Mucosa of gallbladder (tissue), 1 donor: Measurements from ENCODE around the gene IQUB. TPM values are rescaled to one million over a fixed set of nuclear protein-coding genes. Genes with fewer than 3 reads are reported as not detected.
"Not testable (repeated sequence)": the region's sequence is repeated elsewhere in the genome, so short reads cannot be mapped to it uniquely, and the experiment has no call there.

Experiments
- DNase-seq: peaks from one replicate; pipeline ENCODE4 v3.0.0-alpha.2; 2020; ENCODE audit warnings: low spot score
- total RNA-seq: library from RNA; stranded (reverse); gene quantifications from one replicate; pipeline ENCODE4 v1.2.1, GENCODE V29; 2021
- donor health status: DM: no; HTN: no; CAD: no.

Gene IQUB
- total RNA-seq, 1 donor from 2014 or later: 2.9 TPM

DNA sequence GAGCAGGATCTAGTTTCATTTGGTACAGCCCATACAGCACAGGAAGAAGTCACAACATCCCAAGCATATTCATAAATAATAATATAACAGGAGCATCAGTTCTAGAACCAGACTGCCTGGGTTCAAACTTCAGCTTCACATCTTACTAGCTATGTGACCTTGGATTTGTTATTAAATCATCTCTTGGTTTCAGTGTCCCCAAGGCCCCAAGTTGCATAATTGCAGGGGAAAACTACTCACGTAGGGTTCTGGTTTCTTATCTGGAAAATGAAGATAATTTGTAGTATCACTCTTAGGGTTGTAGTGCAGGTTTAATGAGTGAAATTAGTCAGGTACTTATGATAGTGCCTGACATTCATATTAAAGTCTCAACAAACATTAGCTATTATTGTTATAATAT is 5.5 kb upstream of the IQUB start:
- DNase-seq: no peak

DNA sequence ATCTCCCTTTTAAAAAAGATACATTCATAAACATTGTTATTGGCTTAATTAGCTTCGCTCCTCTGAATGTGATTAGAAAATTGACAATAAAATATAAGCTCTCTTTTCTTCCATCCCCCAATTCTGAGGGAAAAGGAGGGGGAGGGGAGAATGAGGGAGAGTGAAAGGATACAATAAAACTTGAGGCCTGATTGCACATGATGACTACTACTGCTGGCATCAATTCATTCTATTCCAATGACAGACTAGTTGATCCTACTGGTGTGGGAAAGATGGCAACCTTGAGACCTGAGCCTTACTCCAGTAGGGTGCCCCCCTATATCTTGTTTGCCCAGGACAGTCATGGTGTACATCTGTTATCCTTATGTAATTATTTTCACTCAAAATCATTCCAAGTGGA is 4.5 kb upstream of the IQUB start:
- DNase-seq: no peak

DNA sequence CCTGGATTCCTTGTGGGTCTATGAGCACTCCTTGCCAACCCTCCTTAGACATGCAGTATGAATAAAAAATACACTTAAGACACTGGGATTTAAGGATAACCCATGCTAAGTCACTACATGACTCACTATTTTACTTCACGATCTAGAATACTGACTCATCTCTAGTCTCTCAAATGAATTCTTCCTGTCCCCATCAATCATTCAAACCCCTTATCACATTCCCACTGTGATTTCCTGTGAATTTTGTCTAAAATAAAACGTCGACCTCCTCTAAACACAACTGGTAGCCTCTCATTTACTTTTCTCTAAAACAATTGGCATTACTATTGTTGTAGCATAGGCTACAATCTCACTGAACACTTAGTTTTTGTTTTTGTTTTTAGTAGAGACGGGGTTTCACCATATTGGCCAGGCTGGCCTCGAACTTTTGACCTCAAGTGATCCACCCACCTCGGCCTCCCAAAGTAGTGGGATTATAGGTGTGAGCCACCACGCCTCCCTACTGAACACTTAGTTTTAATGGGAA is 3.9 kb upstream of the IQUB start:
- no peak for DNase-seq

DNA sequence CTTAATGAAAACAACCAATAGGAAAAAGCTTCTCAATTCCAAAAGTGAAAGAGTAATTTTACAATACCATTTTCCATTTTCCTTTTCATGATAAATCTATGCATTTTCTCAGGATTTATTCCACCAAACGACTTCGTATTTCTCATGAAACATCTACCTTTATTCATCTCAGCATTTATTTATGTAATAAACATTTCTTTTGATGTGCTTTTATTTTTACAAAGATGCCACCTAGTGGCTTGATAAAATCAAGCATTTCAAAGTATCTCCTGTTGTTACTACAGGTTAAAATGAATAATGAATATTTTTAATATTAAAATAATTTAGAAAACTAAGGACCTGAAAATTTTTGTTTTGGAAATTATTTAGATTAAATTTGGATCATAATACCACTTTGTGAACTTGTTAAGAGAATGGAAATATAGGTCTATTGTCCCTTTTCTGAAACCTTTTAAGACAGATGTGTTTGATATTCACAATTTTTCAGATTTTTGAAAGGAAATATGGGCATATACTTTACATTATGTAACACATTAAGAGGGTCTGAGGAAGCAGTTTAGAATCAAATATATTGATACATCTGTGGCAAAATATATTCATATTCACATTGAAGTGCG is 2.7 kb upstream of the IQUB start:
- no peak for DNase-seq

DNA sequence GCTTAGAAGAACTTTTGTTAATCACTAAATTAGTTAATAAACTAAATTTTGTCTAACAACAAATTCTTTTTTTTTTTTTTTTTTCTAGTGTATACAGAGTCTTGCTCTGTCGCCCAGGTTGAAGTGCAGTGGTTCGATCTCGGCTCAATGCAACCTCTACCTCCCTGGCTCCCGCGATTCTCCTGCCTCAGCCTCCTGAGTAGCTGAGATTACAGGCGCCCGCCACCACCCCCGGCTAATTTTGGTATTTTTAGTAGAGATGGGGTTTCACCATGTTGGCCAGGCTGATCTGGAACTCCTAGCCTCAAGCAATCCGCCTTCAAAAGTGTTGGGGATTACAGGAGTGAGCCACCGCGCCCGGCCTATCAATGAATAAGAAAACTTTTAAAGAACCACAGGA is 1.1 kb upstream of the IQUB start:
- DNase-seq: no peak

DNA sequence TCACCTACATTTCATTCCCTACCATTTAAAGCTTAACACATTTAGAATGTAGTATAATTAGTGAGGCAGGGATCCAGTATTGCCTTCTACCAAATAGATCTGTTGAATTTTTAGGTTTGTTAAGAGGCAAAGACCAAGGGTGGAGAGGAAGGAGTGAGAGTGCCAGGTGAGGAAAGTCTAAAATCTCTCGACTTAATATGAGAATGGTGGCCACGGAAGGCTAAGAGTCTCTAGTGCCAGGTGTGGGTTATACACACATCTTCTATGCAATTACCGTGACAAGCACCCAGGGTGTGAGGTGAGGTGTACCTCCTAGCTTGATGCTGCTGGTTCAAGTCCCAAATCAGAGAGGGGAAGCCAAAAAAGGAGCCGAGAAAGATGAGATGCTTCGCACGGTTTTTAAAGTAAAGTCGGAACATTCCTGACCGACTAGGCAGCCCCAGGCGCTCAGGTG is 439 bp downstream of the IQUB start:
- no peak for DNase-seq

DNA sequence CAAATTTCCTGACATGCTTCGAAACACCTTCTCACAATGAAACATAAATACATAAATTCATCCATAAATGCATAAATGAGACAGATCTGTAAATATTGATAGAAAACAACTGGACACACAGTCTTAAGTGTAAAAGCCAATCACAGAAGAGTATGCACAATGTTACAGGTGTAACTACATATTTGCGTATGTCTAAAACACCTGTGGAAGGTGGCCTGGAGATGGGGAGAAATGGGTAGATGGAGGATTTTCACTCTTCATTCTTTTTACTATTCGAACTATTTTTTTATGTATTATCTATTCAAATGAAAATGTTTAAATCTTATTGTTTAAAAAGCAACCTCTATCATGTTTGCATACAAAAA is 860 bp downstream of the IQUB start:
- DNase-seq: no peak

DNA sequence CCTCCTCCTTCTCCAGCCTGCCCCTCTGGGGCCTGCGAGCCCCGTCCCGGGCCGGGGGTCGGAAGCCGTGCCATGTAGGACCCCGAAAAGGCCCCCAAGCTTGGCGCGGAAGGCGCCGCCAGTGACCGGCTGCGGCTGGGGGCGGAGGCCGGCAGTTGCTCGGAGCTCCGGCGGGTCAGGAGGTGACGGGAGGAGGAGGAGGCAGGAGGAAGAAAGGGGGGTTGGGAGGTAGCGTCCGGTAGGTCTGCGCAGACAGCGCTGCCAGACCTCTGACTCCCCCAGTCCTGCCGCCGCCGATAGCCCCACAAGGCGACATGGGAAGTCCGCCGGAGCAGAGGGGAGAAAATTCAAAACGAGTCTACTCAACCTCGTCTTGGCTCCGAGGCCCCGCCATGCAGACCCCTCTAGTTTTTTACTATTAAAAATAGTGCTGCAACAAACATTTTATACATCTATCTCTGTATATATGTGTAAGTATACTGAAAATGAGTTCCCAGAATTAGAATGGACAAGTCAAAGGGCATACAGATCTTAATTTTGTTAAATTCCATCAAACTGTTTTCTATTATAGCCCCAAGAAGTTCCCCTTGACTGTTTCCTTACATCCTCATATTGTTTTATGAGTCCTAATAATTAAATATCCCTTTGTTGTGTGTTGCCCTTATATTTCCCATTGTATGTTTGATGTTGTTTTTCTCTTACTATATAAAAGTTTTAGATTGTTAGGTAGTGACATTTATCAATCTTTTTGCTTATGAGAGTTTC is 1.4 kb downstream of the IQUB start:
- DNase-seq: peak; percentile 58

DNA sequence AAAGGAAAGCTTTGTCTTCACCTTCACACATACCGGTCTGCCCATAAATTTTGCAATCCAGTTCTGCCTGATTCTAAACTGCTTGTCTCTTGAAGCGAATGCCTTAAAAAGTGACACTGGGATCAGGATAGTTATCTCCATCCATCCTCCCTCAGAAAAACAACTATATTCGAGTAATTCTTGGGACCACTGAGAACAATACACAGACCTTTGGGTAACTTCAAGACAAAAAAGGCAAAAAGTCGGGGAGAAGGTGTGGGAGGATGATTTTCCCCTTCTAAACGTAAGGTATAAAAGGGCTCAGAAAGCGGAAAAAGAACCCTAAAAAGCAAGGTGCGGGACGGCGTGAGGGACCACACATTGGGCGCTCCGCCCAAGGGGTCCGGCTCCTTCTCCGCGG is 2.1 kb downstream of the IQUB start:
- not testable (repeated sequence) for DNase-seq

DNA sequence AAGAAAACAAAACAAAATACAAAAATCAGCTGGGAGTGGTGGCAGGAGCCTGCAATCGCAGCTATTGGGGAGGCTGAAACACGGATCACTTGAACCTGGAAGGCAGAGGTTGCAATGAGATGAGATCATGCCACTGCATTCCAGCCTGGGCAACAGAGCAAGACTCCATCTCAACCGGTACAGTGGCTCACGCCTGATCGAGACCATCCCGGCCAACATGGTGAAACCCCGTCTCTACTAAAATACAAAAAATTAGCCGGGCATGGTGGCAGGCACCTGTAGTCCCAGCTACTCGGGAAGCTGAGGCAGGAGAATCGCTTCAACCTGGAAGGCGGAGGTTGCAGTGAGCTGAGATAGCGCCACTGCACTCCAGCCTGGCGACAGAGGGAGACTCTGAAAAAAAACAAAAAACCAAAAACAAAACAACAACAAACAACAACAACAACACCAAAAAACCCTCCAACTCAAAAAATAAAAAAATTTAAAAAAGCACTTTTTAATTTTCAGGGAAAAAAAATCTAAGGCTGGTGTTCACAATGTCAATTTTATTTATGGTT is 4.3 kb downstream of the IQUB start:
- not testable (repeated sequence) for DNase-seq

DNA sequence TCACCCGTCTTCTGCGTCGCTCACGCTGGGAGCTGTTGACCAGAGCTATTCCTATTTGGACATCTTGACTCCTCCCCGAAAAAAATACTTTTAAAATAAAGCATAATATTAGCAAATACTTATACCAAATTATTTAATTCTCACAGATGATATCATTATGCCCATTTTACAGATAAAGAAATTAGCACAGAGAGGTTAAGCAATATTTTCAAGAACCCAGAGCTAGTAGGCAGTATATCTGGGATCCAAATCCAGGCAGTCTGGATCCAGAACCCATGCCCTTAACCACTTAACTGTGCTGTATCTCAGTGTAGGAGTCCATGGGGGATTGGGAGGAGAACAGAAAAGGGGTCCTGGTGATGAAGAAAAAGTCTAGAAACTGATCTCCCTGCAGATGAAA is 6.1 kb downstream of the IQUB start:
- no peak for DNase-seq

DNA sequence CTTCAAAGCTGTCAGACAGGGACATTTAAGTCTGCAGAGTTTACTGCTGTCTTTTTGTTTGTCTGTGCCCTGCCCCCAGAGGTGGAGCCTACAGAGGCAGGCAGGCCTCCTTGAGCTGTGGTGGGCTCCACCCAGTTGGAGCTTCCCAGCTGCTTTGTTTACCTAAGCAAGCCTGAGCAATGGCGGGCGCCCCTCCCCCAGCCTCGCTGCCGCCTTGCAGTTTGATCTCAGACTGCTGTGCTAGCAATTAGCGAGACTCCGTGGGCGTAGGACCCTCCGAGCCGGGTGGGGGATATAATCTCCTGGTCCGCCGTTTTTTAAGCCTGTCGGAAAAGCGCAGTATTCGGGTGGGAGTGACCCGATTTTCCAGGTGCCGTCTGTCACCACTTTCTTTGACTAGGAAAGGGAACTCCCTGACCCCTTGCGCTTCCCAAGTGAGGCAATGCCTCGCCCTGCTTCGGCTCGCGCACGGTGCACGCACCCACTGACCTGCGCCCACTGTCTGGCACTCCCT is 6.6 kb downstream of the IQUB start:
- not testable (repeated sequence) for DNase-seq

DNA sequence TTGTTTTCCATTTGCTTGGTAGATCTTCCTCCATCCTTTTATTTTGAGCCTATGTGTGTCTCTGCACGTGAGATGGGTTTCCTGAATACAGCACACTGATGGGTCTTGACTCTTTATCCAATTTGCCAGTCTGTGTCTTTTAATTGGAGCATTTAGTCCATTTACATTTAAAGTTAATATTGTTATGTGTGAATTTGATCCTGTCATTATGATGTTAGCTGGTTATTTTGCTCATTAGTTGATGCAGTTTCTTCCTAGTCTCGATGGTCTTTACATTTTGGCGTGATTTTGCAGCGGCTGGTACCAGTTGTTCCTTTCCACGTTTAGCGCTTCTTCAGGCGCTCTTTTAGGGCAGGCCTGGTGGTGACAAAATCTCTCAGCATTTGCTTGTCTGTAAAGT is 7.9 kb downstream of the IQUB start:
- not testable (repeated sequence) for DNase-seq

DNA sequence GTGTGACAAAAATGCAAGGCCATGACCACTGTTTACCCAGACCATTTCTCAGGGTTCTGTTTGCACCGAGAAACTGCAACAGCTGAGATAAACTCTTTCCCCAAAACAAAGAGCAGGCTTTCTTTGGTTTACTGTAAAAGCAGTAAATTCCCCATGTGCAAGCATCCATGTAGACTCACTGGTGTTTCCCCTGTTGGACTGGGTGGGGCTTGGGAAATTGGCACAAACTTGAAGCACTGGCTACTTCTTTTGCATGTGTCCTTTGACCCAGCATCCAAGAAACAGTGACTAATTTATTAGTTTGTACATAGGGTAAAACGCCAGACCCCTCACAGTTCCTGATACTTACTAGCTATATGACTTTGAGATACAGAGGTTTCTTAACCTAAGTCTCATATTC is 12.3 kb downstream of the IQUB start:
- no peak for DNase-seq

DNA sequence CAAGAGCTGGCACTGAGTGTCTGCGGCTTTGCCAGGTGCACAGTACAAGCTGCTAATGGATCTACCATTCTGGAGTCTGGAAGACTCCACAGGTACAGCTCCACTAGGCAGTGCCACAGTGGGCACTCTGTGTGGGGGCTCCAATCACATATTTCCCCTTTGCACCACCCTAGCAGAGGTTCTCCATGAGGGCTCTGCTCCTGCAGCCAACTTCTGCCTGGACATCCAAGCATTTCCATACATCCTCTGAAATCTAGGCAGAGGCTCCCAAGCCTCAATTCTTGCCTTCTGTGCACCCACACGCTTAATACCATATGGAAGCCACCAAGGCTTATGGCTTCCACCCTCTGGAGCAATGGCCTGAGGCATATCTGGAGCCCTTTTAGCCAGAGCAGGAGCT is 29.2 kb downstream of the IQUB start:
- no peak for DNase-seq

DNA sequence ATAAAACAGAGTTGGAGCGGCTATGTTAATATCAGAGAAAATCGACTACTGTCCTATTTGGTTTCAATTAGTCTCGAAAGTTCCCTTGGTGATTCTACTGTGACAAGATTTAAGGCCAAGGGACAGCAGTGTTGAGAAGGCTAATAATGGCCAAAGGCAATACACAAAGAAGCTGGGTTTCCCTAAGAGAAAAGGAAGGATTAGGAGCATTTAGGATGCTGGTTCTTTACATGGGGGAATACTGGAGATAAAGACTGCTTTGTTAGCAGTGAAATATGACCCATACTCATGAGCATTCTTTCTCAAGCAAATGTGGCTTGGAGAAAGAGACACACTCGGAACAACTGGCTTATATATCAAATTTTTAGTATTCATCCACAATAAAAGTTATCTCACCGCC is 32.2 kb downstream of the IQUB start:
- no peak for DNase-seq

DNA sequence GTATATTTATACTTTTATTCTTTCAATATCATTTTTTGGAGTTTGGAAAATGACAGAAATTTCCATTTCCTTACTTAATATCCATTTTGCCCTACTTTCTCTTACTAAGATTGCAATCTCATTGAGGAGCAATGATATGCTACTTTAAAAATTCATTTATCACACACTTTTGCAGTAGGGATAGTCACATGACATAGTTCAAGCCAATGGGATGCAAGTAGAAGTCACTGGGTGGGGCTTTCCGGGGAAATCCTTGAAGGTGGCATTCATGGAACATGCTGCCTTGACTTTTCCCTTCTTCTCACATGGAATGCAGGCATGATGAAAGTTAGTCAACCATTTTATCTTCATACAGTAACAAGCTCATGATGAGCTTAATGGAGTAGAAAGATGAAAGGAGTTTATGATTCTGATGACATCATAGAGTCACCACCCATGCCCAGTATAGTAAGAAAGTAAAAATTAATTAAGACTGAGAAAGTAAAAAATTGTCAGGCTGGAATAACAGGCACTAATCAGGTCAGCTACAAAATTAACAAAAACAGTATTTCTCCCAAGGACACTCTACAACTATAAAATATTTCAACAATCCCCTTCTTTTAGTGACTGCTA is 33.4 kb downstream of the IQUB start:
- DNase-seq: no peak

DNA sequence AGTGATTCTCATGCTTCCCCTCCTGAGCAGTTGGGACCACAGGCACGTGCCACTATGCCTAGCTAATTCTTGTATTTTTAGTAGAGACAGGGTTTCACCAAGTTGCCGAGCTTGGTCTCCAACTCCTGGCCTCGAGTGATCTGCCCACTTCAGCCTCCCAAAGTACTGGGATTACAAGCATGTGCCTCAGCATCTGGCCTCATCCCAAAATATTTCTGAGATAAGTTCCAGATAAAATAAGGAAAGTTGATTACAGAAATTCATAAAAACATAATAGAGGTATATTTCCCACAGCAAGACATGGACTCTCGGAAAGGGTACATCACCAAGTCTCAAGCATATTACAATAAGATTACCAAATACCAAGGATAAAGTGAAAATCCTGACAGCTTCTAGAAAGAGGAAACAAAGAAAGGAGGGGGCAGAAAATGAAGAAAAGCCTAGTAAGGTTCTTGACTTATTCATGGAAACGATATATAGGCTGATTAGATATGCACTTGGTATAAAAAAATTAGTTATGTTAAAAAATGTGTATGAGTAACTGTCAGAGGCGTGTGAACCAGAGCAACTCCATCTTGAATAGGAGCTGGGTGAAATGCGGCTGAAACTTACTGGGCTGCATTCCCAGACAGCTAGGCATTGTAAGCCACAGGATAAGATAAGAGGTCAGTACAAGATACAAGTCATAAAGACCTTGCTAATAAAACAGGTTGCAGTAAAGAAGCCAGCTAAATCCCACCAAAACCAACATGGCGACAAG is 35.0 kb downstream of the IQUB start:
- no peak for DNase-seq

DNA sequence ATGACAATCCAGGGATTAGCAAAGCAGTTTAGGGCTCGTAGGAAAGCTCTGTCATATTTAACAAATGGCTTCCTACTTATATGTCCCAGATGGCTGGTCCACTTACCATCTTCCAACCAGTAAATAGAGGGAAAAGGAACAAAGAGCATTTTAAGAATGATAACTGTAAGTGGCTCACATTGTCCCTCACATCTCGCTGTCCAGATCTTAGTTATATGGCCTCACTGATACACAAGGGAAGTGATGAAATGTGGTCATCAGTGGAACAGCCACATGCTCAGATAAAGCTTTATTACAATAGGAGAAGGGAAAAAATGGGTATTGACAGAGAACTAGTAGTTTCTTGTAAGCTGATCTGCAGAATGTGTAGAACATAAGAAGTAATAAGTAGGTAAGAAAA is 35.8 kb downstream of the IQUB start:
- DNase-seq: no peak

DNA sequence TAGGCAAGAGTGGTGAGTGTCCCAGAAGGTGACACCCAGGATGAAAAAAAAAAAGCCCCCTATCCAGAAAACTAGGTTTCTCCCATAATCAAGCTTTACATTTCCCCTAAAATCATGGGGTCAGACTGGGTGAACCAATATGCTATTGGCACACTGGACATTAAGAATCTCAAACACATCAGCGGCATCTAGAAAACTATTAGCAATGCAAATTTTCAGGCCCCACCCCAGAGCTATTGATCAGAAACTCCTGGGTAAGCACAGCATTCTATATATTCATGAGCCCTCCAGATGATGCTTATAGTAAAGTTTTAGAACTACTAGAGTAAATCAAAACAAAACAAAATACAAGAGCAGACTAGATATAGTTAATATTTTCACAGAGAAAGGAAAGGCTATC is 36.4 kb downstream of the IQUB start:
- DNase-seq: no peak

DNA sequence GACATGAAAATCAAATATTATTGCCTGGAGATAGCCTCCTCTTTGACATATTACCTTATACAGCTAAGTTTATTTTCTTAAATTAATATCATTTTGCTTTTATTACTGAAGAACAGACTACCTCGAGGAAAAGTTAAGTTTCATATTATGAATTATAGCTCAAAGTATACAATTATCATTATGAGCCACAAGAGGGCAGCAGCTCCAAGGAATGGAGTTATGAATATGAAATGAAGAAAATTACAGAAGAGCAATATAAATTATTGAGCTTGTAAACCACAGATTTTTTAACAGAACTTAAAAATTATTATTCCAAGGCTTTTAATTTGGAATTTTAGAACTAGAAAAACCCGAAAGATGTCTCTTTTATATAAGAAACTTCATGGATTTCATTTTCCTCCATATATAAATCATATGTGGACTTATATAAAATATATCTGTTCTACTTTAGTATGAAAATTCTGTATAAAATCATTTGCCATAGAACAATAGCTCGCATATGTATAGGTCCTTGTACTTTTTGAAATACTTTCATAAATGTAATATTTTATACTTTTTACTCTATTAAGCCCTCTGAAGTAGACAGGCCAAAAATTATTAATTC is 40.1 kb downstream of the IQUB start:
- DNase-seq: peak; percentile 23
